ENCODE results near the gene CLK2.

- TF ChIP-seq CTCF (conservative IDR thresholded peaks at IDR 0.05) (no peak), EZH2 (IDR thresholded peaks at IDR 0.05; ENCODE audit: low read depth) (no peak)
Observed at GRCh38 chr1:155263067-155263466, 10.2 kb downstream of the CLK2 start.
